ENCODE results near the gene ZP1. TPM values are rescaled to one million over a fixed set of nuclear protein-coding genes. Genes with fewer than 3 reads are reported as not detected.

ZP1 gene
- total RNA-seq, 1 donor from 2014 or later = not detected

GRCh38 chr11:60875366-60876167 is 8.2 kb downstream of the ZP1 start:
- no peaks in the 10 kb centered on the region for H3K9me3 Mint-ChIP-seq (ENCODE audit: unreplicated experiment)
- H3K4me3 Mint-ChIP-seq (ENCODE audit: unreplicated experiment) = no peak overlapping the region
- TF ChIP-seq CTCF (IDR thresholded peaks at IDR 0.05; ENCODE audit: partially characterized antibody, unreplicated experiment) = no peak
- no peaks in the 10 kb centered on the region for H3K36me3 Mint-ChIP-seq (ENCODE audit: unreplicated experiment)
- DNase-seq = no peak
- H3K27me3 Mint-ChIP-seq (ENCODE audit: unreplicated experiment) = peaks cover 3% of the 10 kb centered on the region
- H3K4me1 Mint-ChIP-seq (ENCODE audit: low read depth, unreplicated experiment) = peaks cover 3% of the 10 kb centered on the region
- H3K27ac Mint-ChIP-seq (ENCODE audit: unreplicated experiment) = no peak overlapping the region

GRCh38 chr11:60876168-60876485 is 8.8 kb downstream of the ZP1 start:
- DNase-seq = no peak
- Mint-ChIP-seq H3K4me3 (ENCODE audit: unreplicated experiment) (no peak overlapping the region), H3K4me1 (ENCODE audit: low read depth, unreplicated experiment) (peaks cover 3% of the 10 kb centered on the region), H3K27ac (ENCODE audit: unreplicated experiment) (no peak overlapping the region), H3K9me3 (ENCODE audit: unreplicated experiment) (no peaks in the 10 kb centered on the region), H3K27me3 (ENCODE audit: unreplicated experiment) (peaks cover 5% of the 10 kb centered on the region), H3K36me3 (ENCODE audit: unreplicated experiment) (no peaks in the 10 kb centered on the region)
- TF ChIP-seq CTCF (IDR thresholded peaks at IDR 0.05; ENCODE audit: partially characterized antibody, unreplicated experiment) = no peak

- TF ChIP-seq CTCF (IDR thresholded peaks at IDR 0.05; ENCODE audit: partially characterized antibody, unreplicated experiment) = no peak
- no peaks in the 10 kb centered on the region for H3K9me3 Mint-ChIP-seq (ENCODE audit: unreplicated experiment)
- no peak overlapping the region for H3K27ac Mint-ChIP-seq (ENCODE audit: unreplicated experiment)
- DNase-seq = no peak
- H3K4me1 Mint-ChIP-seq (ENCODE audit: low read depth, unreplicated experiment) = no peaks in the 10 kb centered on the region
- no peak overlapping the region for H3K4me3 Mint-ChIP-seq (ENCODE audit: unreplicated experiment)
- peaks cover 2% of the 10 kb centered on the region for H3K27me3 Mint-ChIP-seq (ENCODE audit: unreplicated experiment)
- no peaks in the 10 kb centered on the region for H3K36me3 Mint-ChIP-seq (ENCODE audit: unreplicated experiment)
These were observed 11.1 kb downstream of the ZP1 start for GRCh38 chr11:60878245-60879101.

GRCh38 chr11:60879104-60879503 is 11.8 kb downstream of the ZP1 start:
- no peak for TF ChIP-seq CTCF (IDR thresholded peaks at IDR 0.05; ENCODE audit: partially characterized antibody, unreplicated experiment)
- H3K36me3 Mint-ChIP-seq (ENCODE audit: unreplicated experiment) = no peaks in the 10 kb centered on the region
- H3K27ac Mint-ChIP-seq (ENCODE audit: unreplicated experiment) = no peak overlapping the region
- no peaks in the 10 kb centered on the region for H3K9me3 Mint-ChIP-seq (ENCODE audit: unreplicated experiment)
- H3K4me1 Mint-ChIP-seq (ENCODE audit: low read depth, unreplicated experiment) = no peaks in the 10 kb centered on the region
- H3K27me3 Mint-ChIP-seq (ENCODE audit: unreplicated experiment) = peaks cover 2% of the 10 kb centered on the region
- no peak overlapping the region for H3K4me3 Mint-ChIP-seq (ENCODE audit: unreplicated experiment)
- no peak for DNase-seq
